Measurements from ENCODE around the gene ITPRIPL1. TPM values are rescaled to one million over a fixed set of nuclear protein-coding genes. Genes with fewer than 3 reads are reported as not detected.

Gene ITPRIPL1
- total RNA-seq, 1 experiment from 2014 or later = 23.5 TPM

DNA sequence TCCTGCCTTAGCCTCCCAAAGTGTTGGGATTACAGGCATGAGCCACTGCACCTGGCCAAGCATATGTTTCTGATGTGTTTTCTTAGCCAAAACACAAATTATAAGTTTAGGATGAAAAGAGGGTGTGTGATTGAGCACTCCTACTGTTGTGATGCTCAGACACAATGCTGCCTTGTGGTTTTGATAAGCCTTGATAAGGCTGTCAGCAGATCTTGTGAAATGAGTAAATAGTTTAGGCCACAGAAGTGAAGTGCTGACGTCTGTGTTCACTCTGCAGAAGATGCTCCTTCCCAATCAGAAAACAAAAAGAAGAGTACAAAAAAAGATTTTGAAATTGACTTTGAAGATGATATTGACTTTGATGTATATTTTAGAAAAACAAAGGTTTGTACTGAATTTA, 34.7 kb downstream of the ITPRIPL1 start:
- no TSS peak for BruUV-seq (replicated peaks)
- ChIA-PET CTCF (no interaction called here), POLR2A (ENCODE audit: low non-redundant PET) (no interaction called here)

DNA sequence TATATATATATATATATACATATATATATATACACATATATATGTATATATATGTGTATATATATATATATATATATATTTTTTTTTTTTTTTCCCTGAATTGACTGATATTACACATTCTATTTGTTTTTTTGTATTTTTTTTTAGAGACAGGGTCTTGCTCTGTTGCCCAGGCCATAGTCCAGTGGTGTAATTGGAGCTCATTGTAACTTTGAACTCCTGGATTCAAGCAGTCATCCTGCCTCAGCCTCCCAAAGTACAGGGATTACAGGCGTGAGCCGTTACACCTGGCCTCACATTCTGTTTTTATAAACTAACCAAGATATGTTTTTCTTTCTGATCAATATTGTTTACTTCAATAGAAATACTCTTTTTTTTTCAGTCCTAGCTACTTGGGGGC, 36.6 kb downstream of the ITPRIPL1 start:
- ChIA-PET POLR2A (ENCODE audit: low non-redundant PET) (no interaction called here), CTCF (no interaction called here)
- Histone ChIP-seq H3K36me3 (ENCODE audit: insufficient read depth, low read length, poor library complexity, severe bottlenecking) (peaks cover 94% of the 10 kb centered on the region), H3K4me1 (ENCODE audit: insufficient read depth, low read length, poor library complexity, severe bottlenecking) (no peaks in the 10 kb centered on the region), H3K27ac (ENCODE audit: low read depth, low read length, poor library complexity, severe bottlenecking) (no peak overlapping the region), H3K9me3 (ENCODE audit: low read depth, low read length, poor library complexity, severe bottlenecking) (no peaks in the 10 kb centered on the region), H3K27me3 (replicated peaks; ENCODE audit: insufficient read depth, low read depth, low read length, poor library complexity) (no peaks in the 10 kb centered on the region), H3K4me3 (ENCODE audit: low read depth, low read length, poor library complexity, severe bottlenecking) (no peak overlapping the region)
- no peak for DNase-seq (ENCODE audit: low spot score)
- no peak for TF ChIP-seq EZH2 (IDR thresholded peaks at IDR 0.05; ENCODE audit: borderline replicate concordance, low read depth, low read length, poor library complexity, severe bottlenecking)
- TF ChIP-seq, protein P1, sequence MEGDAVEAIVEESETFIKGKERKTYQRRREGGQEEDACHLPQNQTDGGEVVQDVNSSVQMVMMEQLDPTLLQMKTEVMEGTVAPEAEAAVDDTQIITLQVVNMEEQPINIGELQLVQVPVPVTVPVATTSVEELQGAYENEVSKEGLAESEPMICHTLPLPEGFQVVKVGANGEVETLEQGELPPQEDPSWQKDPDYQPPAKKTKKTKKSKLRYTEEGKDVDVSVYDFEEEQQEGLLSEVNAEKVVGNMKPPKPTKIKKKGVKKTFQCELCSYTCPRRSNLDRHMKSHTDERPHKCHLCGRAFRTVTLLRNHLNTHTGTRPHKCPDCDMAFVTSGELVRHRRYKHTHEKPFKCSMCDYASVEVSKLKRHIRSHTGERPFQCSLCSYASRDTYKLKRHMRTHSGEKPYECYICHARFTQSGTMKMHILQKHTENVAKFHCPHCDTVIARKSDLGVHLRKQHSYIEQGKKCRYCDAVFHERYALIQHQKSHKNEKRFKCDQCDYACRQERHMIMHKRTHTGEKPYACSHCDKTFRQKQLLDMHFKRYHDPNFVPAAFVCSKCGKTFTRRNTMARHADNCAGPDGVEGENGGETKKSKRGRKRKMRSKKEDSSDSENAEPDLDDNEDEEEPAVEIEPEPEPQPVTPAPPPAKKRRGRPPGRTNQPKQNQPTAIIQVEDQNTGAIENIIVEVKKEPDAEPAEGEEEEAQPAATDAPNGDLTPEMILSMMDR (conservative IDR thresholded peaks at IDR 0.05; ENCODE audit: low read depth, low read length) = no peak
- BruUV-seq (replicated peaks) = no TSS peak
- intact Hi-C loops (cut with micrococcal nuclease; ENCODE audit: unreplicated experiment) = no loop called here

More for the DNA sequence above, 34.7 kb downstream of the ITPRIPL1 start:
- TF ChIP-seq EZH2 (IDR thresholded peaks at IDR 0.05; ENCODE audit: borderline replicate concordance, low read depth, low read length, poor library complexity, severe bottlenecking) = no peak
- TF ChIP-seq, protein P1 (conservative IDR thresholded peaks at IDR 0.05; ENCODE audit: low read depth, low read length) = no peak
- H3K36me3 ChIP-seq (ENCODE audit: insufficient read depth, low read length, poor library complexity, severe bottlenecking) = peaks cover 94% of the 10 kb centered on the region
- H3K27me3 ChIP-seq (replicated peaks; ENCODE audit: insufficient read depth, low read depth, low read length, poor library complexity) = no peaks in the 10 kb centered on the region
- H3K4me1 ChIP-seq (ENCODE audit: insufficient read depth, low read length, poor library complexity, severe bottlenecking) = no peaks in the 10 kb centered on the region
- intact Hi-C loops (cut with micrococcal nuclease; ENCODE audit: unreplicated experiment) = no loop called here
- H3K9me3 ChIP-seq (ENCODE audit: low read depth, low read length, poor library complexity, severe bottlenecking) = no peaks in the 10 kb centered on the region
- H3K27ac ChIP-seq (ENCODE audit: low read depth, low read length, poor library complexity, severe bottlenecking) = no peak overlapping the region
- H3K4me3 ChIP-seq (ENCODE audit: low read depth, low read length, poor library complexity, severe bottlenecking) = no peak overlapping the region
- no peak for DNase-seq (ENCODE audit: low spot score)

DNA sequence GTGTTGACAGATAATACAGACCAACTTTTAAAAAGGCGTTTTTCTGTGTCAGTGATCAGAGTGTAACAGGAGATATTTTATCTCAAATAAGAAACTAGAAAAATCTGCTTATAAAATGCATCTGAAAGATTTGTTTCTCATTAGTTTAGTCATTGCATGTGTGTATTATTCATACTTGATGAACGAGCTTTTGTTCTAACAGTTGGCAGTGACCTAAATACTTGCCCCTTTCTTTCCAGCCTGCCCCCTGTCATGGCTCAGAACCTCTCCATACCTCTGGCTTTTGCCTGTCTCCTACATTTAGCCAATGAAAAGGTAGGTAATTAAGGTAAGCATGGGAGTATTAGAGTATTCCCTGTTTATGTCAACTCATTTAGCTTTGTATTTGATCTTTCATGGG, 44.1 kb downstream of the ITPRIPL1 start:
- DNase-seq (ENCODE audit: low spot score) = no peak
- TF ChIP-seq EZH2 (IDR thresholded peaks at IDR 0.05; ENCODE audit: borderline replicate concordance, low read depth, low read length, poor library complexity, severe bottlenecking) = no peak
- TF ChIP-seq, protein P1 (conservative IDR thresholded peaks at IDR 0.05; ENCODE audit: low read depth, low read length) = no peak
- H3K36me3 ChIP-seq (ENCODE audit: insufficient read depth, low read length, poor library complexity, severe bottlenecking) = peaks cover 75% of the 10 kb centered on the region
- ChIA-PET CTCF (no interaction called here), POLR2A (ENCODE audit: low non-redundant PET) (no interaction called here)
- intact Hi-C loops (cut with micrococcal nuclease; ENCODE audit: unreplicated experiment) = no loop called here
- peaks cover 8% of the 10 kb centered on the region for H3K4me1 ChIP-seq (ENCODE audit: insufficient read depth, low read length, poor library complexity, severe bottlenecking)
- no peak overlapping the region for H3K27ac ChIP-seq (ENCODE audit: low read depth, low read length, poor library complexity, severe bottlenecking)
- H3K27me3 ChIP-seq (replicated peaks; ENCODE audit: insufficient read depth, low read depth, low read length, poor library complexity) = no peaks in the 10 kb centered on the region
- no peak overlapping the region for H3K4me3 ChIP-seq (ENCODE audit: low read depth, low read length, poor library complexity, severe bottlenecking)
- no TSS peak for BruUV-seq (replicated peaks)
- no peaks in the 10 kb centered on the region for H3K9me3 ChIP-seq (ENCODE audit: low read depth, low read length, poor library complexity, severe bottlenecking)

All from A673 (cell line).